K562 (cell line): ENCODE results near the gene NXT1. TPM values are rescaled to one million over a fixed set of nuclear protein-coding genes. Genes with fewer than 3 reads are reported as not detected.

ENCODE experiments used
- ATAC-seq: fragments of 200-7000 bp; cut with Tn5 transposase; 3 replicates; pipeline ENCODE4 v1.9.1; 2020; ENCODE audit warnings: moderate library complexity
- BruUV-seq: library from RNA; stranded (reverse); fragments of 400-500 nt; replicated peaks from 2 replicates; lab custom pipeline; 2021; lab: Mats Ljungman, UMichigan
- CTCF ChIA-PET: fragments of 300-600 bp; formaldehyde crosslinking; extraction: SDS; loops from one replicate; lab custom pipeline; 2021; ENCODE audit warnings: low intra/inter-chr PET ratio; lab: Yijun Ruan, JAX
- POLR2A ChIA-PET: fragments of 300-600, 350-650 bp; sonication (Branson Sonifier 250); formaldehyde crosslinking; extraction: SDS; loops from one replicate; lab custom pipeline; 2021; ENCODE audit warnings: antibody characterized with exemption, inconsistent platforms; lab: Yijun Ruan, JAX
- DNase-seq, 4 experiments: peaks; one replicate each; pipeline versions ENCODE4 v3.0.0 to v3.0.0-alpha.2; 2011 to 2018; ENCODE audit warnings: low spot score in 3 of 4, mixed read lengths in 3 of 4; ENCODE audit errors: extremely low read depth in 1 of 4
- FAIRE-seq: peaks from 2 replicates; lab custom pipeline; 2011; peaks lifted over from hg19 to GRCh38; lab: Jason Lieb, UNC
- H2AFZ ChIP-seq: 2 replicates; pipeline ENCODE4 v1.6.0; 2011; ENCODE audit warnings: low read depth, low read length, control low read depth, inconsistent platforms
- H3K27ac ChIP-seq: fragments of 200-600 bp; 3 replicates; pipeline ENCODE4 v1.8.0; 2011; ENCODE audit warnings: low read depth, mild to moderate bottlenecking, control low read depth, inconsistent platforms, low read length, moderate library complexity, mixed read lengths; ENCODE audit errors: extremely low read depth
- H3K27me3 ChIP-seq, 2 experiments: fragments of 300-600 bp in 1 of 2; 2 replicates in 1 of 2; 3 replicates in 1 of 2; pipeline versions ENCODE4 v1.6.0 to v1.8.0; 2011; ENCODE audit warnings: inconsistent platforms in 2 of 2, low read length in 2 of 2, mild to moderate bottlenecking in 1 of 2, mixed read lengths in 1 of 2, moderate library complexity in 1 of 2; ENCODE audit not compliant: control insufficient read depth in 2 of 2, insufficient read depth in 2 of 2
- H3K36me3 ChIP-seq: fragments of 300-600 bp; 3 replicates; pipeline ENCODE4 v1.8.0; 2011; ENCODE audit warnings: mild to moderate bottlenecking, low read length, inconsistent platforms; ENCODE audit not compliant: control insufficient read depth, insufficient read depth
- H3K4me1 ChIP-seq, 2 experiments: fragments of 200-600 bp in 1 of 2; replicated peaks in 1 of 2; 2 replicates in 1 of 2; 3 replicates in 1 of 2; pipeline versions ENCODE4 v1.5.1 to v1.8.0; 2011; ENCODE audit warnings: inconsistent platforms in 2 of 2, low read length in 2 of 2, mild to moderate bottlenecking in 1 of 2, mixed read lengths in 1 of 2, moderate library complexity in 1 of 2; ENCODE audit not compliant: control insufficient read depth in 2 of 2, insufficient read depth in 2 of 2
- H3K4me2 ChIP-seq: 2 replicates; pipeline ENCODE4 v1.6.1; 2011; ENCODE audit warnings: low read length, control low read depth, inconsistent platforms, mixed read lengths; ENCODE audit not compliant: insufficient read depth
- H3K4me3 ChIP-seq: fragments of 200-600 bp; sonication (generic), shearing (Covaris generic); 2 replicates; pipeline ENCODE4 v1.5.1; 2016; ENCODE audit warnings: control low read depth, inconsistent platforms
- H3K79me2 ChIP-seq: fragments of 200-600 bp; 3 replicates; pipeline ENCODE4 v1.8.0; 2011; ENCODE audit warnings: low read length, inconsistent platforms; ENCODE audit not compliant: control insufficient read depth, insufficient read depth
- H3K9ac ChIP-seq, 2 experiments: 2 replicates each; pipeline versions ENCODE4 v1.6.0 to v1.6.1; 2011; ENCODE audit warnings: low read depth in 2 of 2, low read length in 2 of 2, control low read depth in 1 of 2, inconsistent platforms in 1 of 2, mild to moderate bottlenecking in 1 of 2, mixed read lengths in 1 of 2; ENCODE audit not compliant: insufficient read depth in 1 of 2
- H3K9me1 ChIP-seq: one replicate; pipeline ENCODE4 v1.6.0; 2011; ENCODE audit warnings: inconsistent platforms, mild to moderate bottlenecking, low read length, moderate library complexity; ENCODE audit not compliant: control insufficient read depth, insufficient read depth
- H3K9me3 ChIP-seq: replicated peaks from 2 replicates; pipeline ENCODE4 v1.5.1; 2011; ENCODE audit warnings: low read depth, low read length, inconsistent platforms; ENCODE audit not compliant: control insufficient read depth, insufficient read depth
- H4K20me1 ChIP-seq: replicated peaks from 2 replicates; pipeline ENCODE4 v1.6.1; 2011; ENCODE audit warnings: low read length, inconsistent platforms, mixed read lengths; ENCODE audit not compliant: control insufficient read depth, insufficient read depth
- ILF3 ChIP-seq: fragments of 450-650 bp; IDR thresholded peaks from 2 replicates; pipeline ENCODE4 v1.6.1; 2018; ENCODE audit warnings: antibody characterized with exemption, mild to moderate bottlenecking, moderate library complexity, borderline replicate concordance
- MED1 ChIP-seq: sonication (generic); formaldehyde crosslinking; IDR thresholded peaks from 2 replicates; pipeline ENCODE4 v1.8.1; 2023; ENCODE audit warnings: missing genetic modification reagents, borderline replicate concordance
- PKNOX1 ChIP-seq: fragments of 450-650 bp; IDR thresholded peaks from 2 replicates; pipeline ENCODE4 v1.6.1; 2016
- SRSF1 ChIP-seq: fragments of 200-400 bp; formaldehyde crosslinking; IDR thresholded peaks from 2 replicates; pipeline ENCODE4 v1.6.1; 2017; ENCODE audit warnings: mild to moderate bottlenecking, low read depth, low read length, moderate library complexity
- TRIM28 ChIP-seq: fragments of 450-650 bp; IDR thresholded peaks from 2 replicates; pipeline ENCODE4 v1.6.1; 2017
- ZKSCAN3 ChIP-seq: fragments of 250-450 bp; sonication (Bioruptor Pico); IDR thresholded peaks from 2 replicates; pipeline ENCODE4 v1.4.0; 2020
- ZZZ3 ChIP-seq: fragments of 450-650 bp; IDR thresholded peaks from 2 replicates; pipeline ENCODE4 v1.6.1; 2016; ENCODE audit warnings: antibody characterized with exemption, mild to moderate bottlenecking, moderate library complexity
- WGBS: fragments of 100-300 bp; shearing (Covaris generic); methylation state at CpG from one replicate; pipeline ENCODE4 v1.1.6; 2016; ENCODE audit warnings: low coverage, mixed read lengths; ENCODE audit not compliant: insufficient coverage; ENCODE audit errors: missing lambda C conversion rate; 5-methylcytosine and 5-hydroxymethylcytosine counted together
- in situ Hi-C: fragments of 300-500 bp; cut with MboI; formaldehyde crosslinking; loops from 4 replicates; pipeline ENCODE4 v1.15.0; 2018; ENCODE audit warnings: inconsistent platforms, mixed read lengths
- intact Hi-C: fragments of 100-400 bp; cut with micrococcal nuclease; formaldehyde crosslinking; loops from 2 replicates; pipeline ENCODE4 v1.14.2; 2022
- polyA plus RNA-seq, 8 experiments: library from polyadenylated mRNA; depleted of rRNA in 4 of 8; stranded (reverse) in 5 of 8; unstranded in 3 of 8; fragments of >200 nt; fragmentation: Nextera tagmentation in 2 of 8; fragmentation: Illumina TruSeq in 1 of 8; extraction: Ambion mirVana in 2 of 8; extraction: Trizol in 1 of 8; gene quantifications; 2 replicates each; pipeline versions ENCODE4 v1.2.1 to v1.2.3, GENCODE V29; 2011 to 2014; ENCODE audit warnings: inconsistent platforms in 1 of 8, missing spikeins in 1 of 8
- total RNA-seq, 7 experiments: library from RNA; depleted of rRNA in 6 of 7; stranded (reverse); fragments of >200 nt in 6 of 7; fragmentation: Illumina TruSeq in 2 of 7; extraction: Trizol in 2 of 7; gene quantifications; 2 replicates each; pipeline versions ENCODE4 v1.2.1 to v1.2.3, GENCODE V29; 2011 to 2021; ENCODE audit warnings: low replicate concordance in 1 of 7
- TF ChIP-seq, protein P1 (sequence below): fragments of 450-650 bp; IDR thresholded peaks from 2 replicates; pipeline ENCODE4 v1.6.1; 2018; ENCODE audit not compliant: partially characterized antibody

NXT1 gene
- total and polyA plus RNA-seq, 9 of the 15 experiments (the other 6 are each of a cell fraction or from before 2014, with no cell fraction given) = 7.7 to 50.9 (median 35.6) TPM

DNA sequence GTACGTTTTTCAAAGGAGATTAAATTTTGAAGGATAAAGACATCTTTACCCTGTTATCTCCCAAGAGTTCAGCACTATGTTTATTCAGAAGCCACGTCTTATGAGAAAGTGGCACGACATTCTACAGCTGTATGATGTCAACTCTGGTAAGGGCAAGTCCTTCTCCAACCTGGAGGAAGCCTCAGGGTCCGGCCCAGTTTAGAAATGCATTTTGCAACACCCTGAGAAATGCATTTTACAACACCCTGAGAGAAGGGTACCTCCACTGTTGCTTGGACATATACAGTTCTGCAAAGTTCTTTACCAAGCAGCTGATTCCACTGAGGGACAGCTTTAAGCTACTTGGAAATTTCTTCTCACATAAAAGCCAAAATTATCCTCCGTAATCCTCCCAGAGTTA is 53.2 kb downstream of the NXT1 start:
- ChIA-PET POLR2A (interaction anchor here (1.0 kb wide), 1 partner anchor 16 kb away, joined by 5 read pairs; no protein-coding TSS in a partner anchor), CTCF (no interaction called here)
- in situ Hi-C loops (no loop called here), intact Hi-C loops (no loop called here)
- no peaks in the 10 kb centered on the region for H3K9me1 ChIP-seq
- H3K79me2 ChIP-seq = peaks cover 52% of the 10 kb centered on the region
- no peaks in the 10 kb centered on the region for H3K9me3 ChIP-seq
- no peak overlapping the region for H3K9ac ChIP-seq
- DNase-seq = no peak
- ATAC-seq = no peak
- TF ChIP-seq MED1 = no peak
- TF ChIP-seq ILF3 = no peak
- TF ChIP-seq PKNOX1 = no peak
- TF ChIP-seq SRSF1 = no peak
- no peak for TF ChIP-seq TRIM28
- TF ChIP-seq ZKSCAN3 = no peak
- TF ChIP-seq ZZZ3 = no peak
- TF ChIP-seq, protein P1, sequence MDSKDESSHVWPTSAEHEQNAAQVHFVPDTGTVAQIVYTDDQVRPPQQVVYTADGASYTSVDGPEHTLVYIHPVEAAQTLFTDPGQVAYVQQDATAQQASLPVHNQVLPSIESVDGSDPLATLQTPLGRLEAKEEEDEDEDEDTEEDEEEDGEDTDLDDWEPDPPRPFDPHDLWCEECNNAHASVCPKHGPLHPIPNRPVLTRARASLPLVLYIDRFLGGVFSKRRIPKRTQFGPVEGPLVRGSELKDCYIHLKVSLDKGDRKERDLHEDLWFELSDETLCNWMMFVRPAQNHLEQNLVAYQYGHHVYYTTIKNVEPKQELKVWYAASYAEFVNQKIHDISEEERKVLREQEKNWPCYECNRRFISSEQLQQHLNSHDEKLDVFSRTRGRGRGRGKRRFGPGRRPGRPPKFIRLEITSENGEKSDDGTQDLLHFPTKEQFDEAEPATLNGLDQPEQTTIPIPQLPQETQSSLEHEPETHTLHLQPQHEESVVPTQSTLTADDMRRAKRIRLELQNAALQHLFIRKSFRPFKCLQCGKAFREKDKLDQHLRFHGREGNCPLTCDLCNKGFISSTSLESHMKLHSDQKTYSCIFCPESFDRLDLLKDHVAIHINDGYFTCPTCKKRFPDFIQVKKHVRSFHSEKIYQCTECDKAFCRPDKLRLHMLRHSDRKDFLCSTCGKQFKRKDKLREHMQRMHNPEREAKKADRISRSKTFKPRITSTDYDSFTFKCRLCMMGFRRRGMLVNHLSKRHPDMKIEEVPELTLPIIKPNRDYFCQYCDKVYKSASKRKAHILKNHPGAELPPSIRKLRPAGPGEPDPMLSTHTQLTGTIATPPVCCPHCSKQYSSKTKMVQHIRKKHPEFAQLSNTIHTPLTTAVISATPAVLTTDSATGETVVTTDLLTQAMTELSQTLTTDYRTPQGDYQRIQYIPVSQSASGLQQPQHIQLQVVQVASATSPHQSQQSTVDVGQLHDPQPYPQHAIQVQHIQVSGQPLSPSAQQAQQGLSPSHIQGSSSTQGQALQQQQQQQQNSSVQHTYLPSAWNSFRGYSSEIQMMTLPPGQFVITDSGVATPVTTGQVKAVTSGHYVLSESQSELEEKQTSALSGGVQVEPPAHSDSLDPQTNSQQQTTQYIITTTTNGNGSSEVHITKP = no peak
- H3K27me3 ChIP-seq = no peaks in the 10 kb centered on the region
- no TSS peak for BruUV-seq
- H3K27ac ChIP-seq = no peak overlapping the region
- no peaks in the 10 kb centered on the region for H4K20me1 ChIP-seq
- no peak overlapping the region for H2AFZ ChIP-seq
- no peak overlapping the region for H3K4me2 ChIP-seq
- H3K4me1 ChIP-seq = no peaks in the 10 kb centered on the region
- FAIRE-seq = no peak
- WGBS = 66% methylated on average over 5 of the region's 5 CpGs
- H3K4me3 ChIP-seq = no peak overlapping the region
- peaks cover 29% of the 10 kb centered on the region; the same call in 2 of the 3 replicates for H3K36me3 ChIP-seq
